Upper lobe of left lung (tissue), 4 donors: ENCODE data around the gene SYNJ2.

ENCODE experiments used
- EP300 ChIP-seq, 4 donors: sonication (generic); formaldehyde crosslinking; IDR thresholded peaks; one replicate each; pipeline ENCODE4 v1.5.1; 2017; ENCODE audit warnings: antibody characterized with exemption in 4 of 4, control low read depth in 2 of 4
- POLR2A ChIP-seq, 4 donors: fragments of 450-650 bp; IDR thresholded peaks; one replicate each; pipeline ENCODE4 v1.5.1; 2016 to 2017; ENCODE audit warnings: antibody characterized with exemption in 4 of 4, mild to moderate bottlenecking in 2 of 4
- POLR2AphosphoS5 ChIP-seq, 2 donors: sonication (generic); formaldehyde crosslinking; IDR thresholded peaks; one replicate each; pipeline ENCODE4 v1.5.1; 2017; ENCODE audit warnings: antibody characterized with exemption in 2 of 2
- TF ChIP-seq, protein P1 (sequence below), 6 experiments: fragments of 450-650 bp in 4 of 6; fragments of 200-600 bp in 2 of 6; sonication (generic) in 2 of 6; IDR thresholded peaks; one replicate each; pipeline ENCODE4 v1.5.1; 2016 to 2019; ENCODE audit warnings: antibody characterized with exemption in 6 of 6

DNA sequence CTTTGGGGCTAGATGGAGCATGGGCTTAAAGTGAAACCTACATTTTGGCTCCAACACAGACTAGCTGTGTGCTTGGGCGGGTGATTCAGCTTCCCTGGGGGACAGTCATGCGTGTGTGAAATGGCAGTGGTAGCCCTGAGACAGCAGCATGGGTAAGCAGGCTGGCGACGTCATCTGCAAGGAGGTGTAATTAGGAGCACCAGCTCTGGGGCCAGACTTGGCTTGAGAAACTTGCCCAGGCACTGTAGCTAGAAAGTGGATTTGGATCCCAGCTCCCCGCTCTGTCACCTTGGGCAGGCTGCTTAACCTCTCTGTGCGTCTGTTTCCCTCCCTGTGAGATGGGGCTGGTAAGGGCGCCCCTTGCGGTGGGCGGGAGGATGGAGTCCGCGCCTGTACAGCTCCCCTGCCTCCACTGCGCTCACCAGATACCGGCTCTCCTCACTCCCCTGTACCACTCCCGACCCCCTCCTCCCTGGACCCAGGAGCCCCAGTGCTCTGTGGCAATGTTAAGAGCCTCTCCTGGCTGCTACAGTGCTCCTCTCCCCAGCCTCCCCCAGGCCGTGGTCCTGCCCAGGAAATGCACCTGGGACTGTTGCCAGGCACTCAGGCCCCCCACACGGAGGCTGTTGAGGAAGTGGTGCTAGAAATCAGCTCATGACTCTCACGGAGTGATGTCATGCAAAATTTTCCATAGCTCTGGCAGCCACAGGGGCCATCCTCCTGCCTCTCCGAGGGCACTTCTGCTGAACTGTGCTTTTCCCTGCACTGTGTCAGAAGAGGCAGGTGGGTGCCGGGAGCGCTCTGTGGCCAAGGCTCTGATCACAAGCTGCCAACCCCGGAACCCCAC lies 44.6 kb downstream of the SYNJ2 start:
- TF ChIP-seq EP300 (IDR thresholded peaks at IDR 0.05) (peak in 2 of 4 donors; percentile 10 to 78), POLR2AphosphoS5 (IDR thresholded peaks at IDR 0.05) (peak; percentile 21 to 67), POLR2A (IDR thresholded peaks at IDR 0.05) (peak in 1 of 4 donors; percentile 22)
- TF ChIP-seq, protein P1, sequence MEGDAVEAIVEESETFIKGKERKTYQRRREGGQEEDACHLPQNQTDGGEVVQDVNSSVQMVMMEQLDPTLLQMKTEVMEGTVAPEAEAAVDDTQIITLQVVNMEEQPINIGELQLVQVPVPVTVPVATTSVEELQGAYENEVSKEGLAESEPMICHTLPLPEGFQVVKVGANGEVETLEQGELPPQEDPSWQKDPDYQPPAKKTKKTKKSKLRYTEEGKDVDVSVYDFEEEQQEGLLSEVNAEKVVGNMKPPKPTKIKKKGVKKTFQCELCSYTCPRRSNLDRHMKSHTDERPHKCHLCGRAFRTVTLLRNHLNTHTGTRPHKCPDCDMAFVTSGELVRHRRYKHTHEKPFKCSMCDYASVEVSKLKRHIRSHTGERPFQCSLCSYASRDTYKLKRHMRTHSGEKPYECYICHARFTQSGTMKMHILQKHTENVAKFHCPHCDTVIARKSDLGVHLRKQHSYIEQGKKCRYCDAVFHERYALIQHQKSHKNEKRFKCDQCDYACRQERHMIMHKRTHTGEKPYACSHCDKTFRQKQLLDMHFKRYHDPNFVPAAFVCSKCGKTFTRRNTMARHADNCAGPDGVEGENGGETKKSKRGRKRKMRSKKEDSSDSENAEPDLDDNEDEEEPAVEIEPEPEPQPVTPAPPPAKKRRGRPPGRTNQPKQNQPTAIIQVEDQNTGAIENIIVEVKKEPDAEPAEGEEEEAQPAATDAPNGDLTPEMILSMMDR (IDR thresholded peaks at IDR 0.05) = peak; percentile 32 to 62 (median 59)
